Heart right ventricle (tissue), 16 donors: ENCODE results near the gene HLA-E. TPM values are rescaled to one million over a fixed set of nuclear protein-coding genes. Genes with fewer than 3 reads are reported as not detected.
"Not testable (repeated sequence)": the region's sequence is repeated elsewhere in the genome, so short reads cannot be mapped to it uniquely, and the experiment has no call there.

Experiments used
- ATAC-seq, 8 donors: fragments of 200-7000 bp; cut with Tn5 transposase; one replicate each; pipeline ENCODE4 v1.9.1; 2020; ENCODE audit warnings: mild to moderate bottlenecking in 8 of 8, moderate library complexity in 8 of 8, moderate number of reproducible peaks in 1 of 8
- DNase-seq, 2 donors: peaks; one replicate each; pipeline ENCODE4 v3.0.0-alpha.2; 2020
- H3K27ac ChIP-seq, 10 donors: fragments of 200-600 bp; sonication (generic) in 2 of 10; one replicate each; pipeline versions ENCODE4 v1.5.0 to v1.8.0; 2020 to 2022; ENCODE audit warnings: mild to moderate bottlenecking in 3 of 10
- H3K27me3 ChIP-seq, 7 donors: fragments of 200-600 bp; one replicate each; pipeline ENCODE4 v1.8.0; 2021 to 2022; ENCODE audit warnings: mild to moderate bottlenecking in 2 of 7
- H3K36me3 ChIP-seq, 9 donors: fragments of 200-600 bp; sonication (generic) in 1 of 9; one replicate each; pipeline versions ENCODE4 v1.5.0 to v1.8.0; 2020 to 2022; ENCODE audit warnings: mild to moderate bottlenecking in 2 of 9
- H3K4me1 ChIP-seq, 9 donors: fragments of 200-600 bp; sonication (generic) in 1 of 9; one replicate each; pipeline versions ENCODE4 v1.5.0 to v1.8.0; 2020 to 2022; ENCODE audit warnings: mild to moderate bottlenecking in 4 of 9
- H3K4me3 ChIP-seq, 10 donors: fragments of 200-600 bp; sonication (generic) in 2 of 10; one replicate each; pipeline versions ENCODE4 v1.5.0 to v1.8.0; 2020 to 2022; ENCODE audit warnings: mild to moderate bottlenecking in 7 of 10, moderate library complexity in 2 of 10
- H3K9me3 ChIP-seq, 11 donors: fragments of 200-600 bp in 10 of 11; sonication (generic) in 2 of 11; one replicate each; pipeline versions ENCODE4 v1.5.0 to v1.8.0; 2013 to 2022; ENCODE audit warnings: mild to moderate bottlenecking in 2 of 11, control low read depth in 1 of 11, moderate library complexity in 1 of 11
- CTCF ChIP-seq, 9 donors: fragments of 200-600 bp; sonication (generic) in 2 of 9; IDR thresholded peaks; one replicate each; pipeline versions ENCODE4 v1.5.0 to v1.8.0; 2021 to 2022; ENCODE audit warnings: antibody characterized with exemption in 9 of 9, mild to moderate bottlenecking in 5 of 9, moderate library complexity in 1 of 9
- WGBS, 2 donors: extraction: QIAGEN DNeasy Blood & Tissue Kit; methylation state at CpG; one replicate each; pipeline ENCODE4 v1.1.7; 2013; ENCODE audit warnings: inconsistent platforms in 1 of 2; 5-methylcytosine and 5-hydroxymethylcytosine counted together
- intact Hi-C, 10 donors: fragments of 100-400 bp; cut with DNase I; formaldehyde crosslinking; loops; one replicate each; pipeline versions ENCODE4 v1.11.1 to v1.14.2; 2022
- polyA plus RNA-seq, 2 donors: library from polyadenylated mRNA; stranded (reverse); fragments of 200-250 nt; gene quantifications; one replicate each; pipeline ENCODE4 v1.2.3, GENCODE V29; 2013
- total RNA-seq, 10 donors: library from RNA; stranded (reverse); fragmentation: NEBNext Ultra II Directional in 3 of 10; extraction: Animal tissue kit (Norgen Biotek cat#: 25700) in 3 of 10; gene quantifications; one replicate each; pipeline versions ENCODE4 v1.2.1 to v1.2.4, GENCODE V29; 2021 to 2023
- donor health status: Arrhythmogenic right ventricular cardiomyopathy.
- donor health status: ischemic (EF 13 %, LVEDD 7.1; RV severe dilation, severe dysfunction).
- donor health status: healthy with polysubstance abuse.
- donor health status: DM: no; HTN: yes; CAD: no.
- donor health status: DM: no; HTN: no; CAD: no.
- donor health status: ischemic (EF 25% LVEDD 6.9; RV normal size, moderate dysfunction).
- donor health status: ischemic (EF 25% LVEDD 5.7; RV mildly dilated, moderate dysfunction).
- donor health status: healthy.
- donor health status: DM: yes; HTN: yes; CAD: no.
- donor health status: Ischemic cardiomyopathy.
- donor health status: ischemic (EF 35%, LVEDD 5.7; RV mildly dilated, moderate dysfunction).
- donor health status: nonischemic (EF 11% LVEDD 7.7; RV severe dilation, severe dysfunction).
- donor health status: DM: yes; HTN: yes; CAD: no.
- donor health status: PGD.
- donor health status: ischemic (EF 29% LVEDD 5.4; RV normal size, mild dysfunction).
- donor health status: nonischemic (EF 23%, LVEDD 6.1; RV moderate dilation, normal function).

HLA-E gene
- total and polyA plus RNA-seq, 12 donors = 121 to 482 (median 164) TPM

- no peak overlapping the region for H3K4me3 ChIP-seq
- no peaks in the 10 kb centered on the region for H3K27me3 ChIP-seq
- 68 to 73% methylated on average over 5 of the region's 5 CpGs for WGBS, 2 donors
- DNase-seq (no peak), ATAC-seq (no peak)
- no peaks in the 10 kb centered on the region for H3K9me3 ChIP-seq
- intact Hi-C loops = no loop called here
- peaks cover 0 to 57% (median 4%) of the 10 kb centered on the region in 9 donors for H3K4me1 ChIP-seq
- H3K27ac ChIP-seq = peak overlapping the region in 4 of 10 donors; percentile 26 to 86 (median 63)
- H3K36me3 ChIP-seq = no peaks in the 10 kb centered on the region
- no peak for TF ChIP-seq CTCF (IDR thresholded peaks at IDR 0.05)
Measured at GRCh38 chr6:30511169-30511546, 21.8 kb downstream of the HLA-E start.

DNA sequence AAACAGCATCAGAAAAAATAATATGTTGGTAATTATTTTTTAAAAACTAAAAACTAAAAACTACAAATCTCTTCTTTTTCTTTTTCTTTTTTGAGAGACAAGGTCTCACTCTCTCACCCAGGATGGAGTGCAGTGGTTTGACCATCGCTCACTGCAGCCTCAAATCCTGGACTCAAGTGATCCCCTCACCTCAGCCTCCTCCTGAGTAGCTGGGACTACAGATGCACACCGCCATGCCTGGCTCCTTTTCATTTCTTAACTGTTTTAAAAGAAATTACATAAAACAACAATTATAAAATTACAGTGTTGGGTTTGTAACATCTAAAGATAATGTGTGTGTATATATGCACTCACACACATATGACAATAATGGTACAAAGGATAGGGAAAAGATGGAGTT lies 24.1 kb downstream of the HLA-E start:
- Histone ChIP-seq H3K27ac (no peak overlapping the region), H3K4me3 (no peak overlapping the region), H3K36me3 (no peaks in the 10 kb centered on the region), H3K4me1 (peaks cover 0 to 56% (median 11%) of the 10 kb centered on the region in 9 donors), H3K9me3 (peaks cover 0 to 7% (median 0%) of the 10 kb centered on the region in 11 donors), H3K27me3 (no peaks in the 10 kb centered on the region)
- WGBS, 2 donors = 92 to 95% methylated on average over 2 of the region's 2 CpGs
- ATAC-seq (no peak), DNase-seq (no peak)
- intact Hi-C loops = no loop called here
- TF ChIP-seq CTCF (IDR thresholded peaks at IDR 0.05) = no peak

GRCh38 chr6:30515106-30515505 lies 25.8 kb downstream of the HLA-E start:
- 32 to 47% methylated on average over 4 of the region's 4 CpGs for WGBS, 2 donors
- no peaks in the 10 kb centered on the region for H3K36me3 ChIP-seq
- peak overlapping the region; percentile 71 to 98 (median 92) for H3K27ac ChIP-seq
- peak overlapping the region in 4 of 10 donors; percentile 23 to 52 (median 48) for H3K4me3 ChIP-seq
- DNase-seq (no peak), ATAC-seq (no peak)
- H3K27me3 ChIP-seq = no peaks in the 10 kb centered on the region
- intact Hi-C loops = loop anchor here in 1 of 10 donors (2.0 kb wide), 1 partner anchor 14 kb away; no protein-coding TSS in a partner anchor
- no peak for TF ChIP-seq CTCF (IDR thresholded peaks at IDR 0.05)
- peaks cover 0 to 9% (median 0%) of the 10 kb centered on the region in 11 donors for H3K9me3 ChIP-seq
- H3K4me1 ChIP-seq = peaks cover 0 to 39% (median 7%) of the 10 kb centered on the region in 9 donors

- peaks cover 0 to 9% (median 0%) of the 10 kb centered on the region in 11 donors for H3K9me3 ChIP-seq
- H3K36me3 ChIP-seq = no peaks in the 10 kb centered on the region
- DNase-seq = peak; percentile 84 to 94
- no peak for TF ChIP-seq CTCF (IDR thresholded peaks at IDR 0.05)
- peak overlapping the region; percentile 23 to 65 (median 48) for H3K4me3 ChIP-seq
- 4 to 5% methylated on average over 33 of the region's 33 CpGs for WGBS, 2 donors
- peaks cover 0 to 29% (median 7%) of the 10 kb centered on the region in 9 donors for H3K4me1 ChIP-seq
- ATAC-seq = peak; percentile 94 to 98 (median 96)
- intact Hi-C loops = loop anchor here in 2 of 10 donors (1.0 to 2.0 kb wide), 2 partner anchors 15 to 27 kb away; partner anchors contain the start of gene HLA-E (in 1 of the 2)
- peak overlapping the region; percentile 71 to 98 (median 92) for H3K27ac ChIP-seq
- no peaks in the 10 kb centered on the region for H3K27me3 ChIP-seq
Measured at GRCh38 chr6:30515944-30516753, 26.8 kb downstream of the HLA-E start.

GRCh38 chr6:30516754-30517076 lies 27.4 kb downstream of the HLA-E start:
- H3K9me3 ChIP-seq, H3K27me3 ChIP-seq, ATAC-seq, H3K36me3 ChIP-seq, DNase-seq: not testable (repeated sequence)
- Histone ChIP-seq H3K4me3 (peak overlapping the region in 9 of 10 donors; percentile 23 to 65 (median 49)), H3K27ac (peak overlapping the region; percentile 71 to 98 (median 92)), H3K4me1 (peaks cover 0 to 23% (median 7%) of the 10 kb centered on the region in 9 donors)
- WGBS, 2 donors = 51 to 65% methylated on average over 9 of the region's 9 CpGs
- intact Hi-C loops = loop anchor here in 1 of 10 donors (1.0 kb wide), 1 partner anchor 27 kb away; the partner anchor contains the start of gene HLA-E

- H3K27me3 ChIP-seq, H3K4me3 ChIP-seq, DNase-seq, H3K36me3 ChIP-seq, intact Hi-C loops, H3K9me3 ChIP-seq: not testable (repeated sequence)
- peak in 1 of 8 donors; percentile 39 for ATAC-seq
- peaks cover 0 to 23% (median 7%) of the 10 kb centered on the region in 9 donors for H3K4me1 ChIP-seq
- peak overlapping the region in 8 of 10 donors; percentile 10 to 98 (median 92) for H3K27ac ChIP-seq
- 93% methylated on average over 21 of the region's 21 CpGs for WGBS, 2 donors
Measured at GRCh38 chr6:30517767-30518504, 28.6 kb downstream of the HLA-E start.
